Stimulated activated CD4-positive, alpha-beta T cell treated with anti-CD3 and anti-CD28 coated beads, TNF-alpha, amount 100 ng/mL, for 48 hours (primary cell): Measurements from ENCODE around the gene HEXIM2.

Experiments
- DNase-seq, 3 donors: peaks; one replicate each; pipeline ENCODE4 v3.0.0-alpha.2; 2020; ENCODE audit warnings: low read depth in 3 of 3

HEXIM2 gene

GRCh38 chr17:45127548-45128300 is 34.0 kb upstream of the HEXIM2 start:
- no peak for DNase-seq

- DNase-seq = no peak
Observed at GRCh38 chr17:45128331-45128730, 33.3 kb upstream of the HEXIM2 start.

- DNase-seq = no peak
Observed at GRCh38 chr17:45128989-45129388, 32.7 kb upstream of the HEXIM2 start.

- no peak for DNase-seq
Observed at GRCh38 chr17:45129426-45129939, 32.2 kb upstream of the HEXIM2 start.

GRCh38 chr17:45129940-45130680 is 31.6 kb upstream of the HEXIM2 start:
- DNase-seq = no peak

- DNase-seq = no peak
Observed at GRCh38 chr17:45130681-45131615, 30.7 kb upstream of the HEXIM2 start.

- peak in 2 of 3 donors; percentile 45 to 47 for DNase-seq
Observed at GRCh38 chr17:45131616-45132319, 29.9 kb upstream of the HEXIM2 start.

GRCh38 chr17:45132320-45132571 is 29.4 kb upstream of the HEXIM2 start, which contains the start of gene PLCD3:
Gene PLCD3, minus strand, starts transcription at chr17:45132515. Its CDS starts 105 bp downstream, at chr17:45132410.
- no peak for DNase-seq

- peak in 2 of 3 donors; percentile 46 to 78 for DNase-seq
Observed at GRCh38 chr17:45132572-45133463, 28.9 kb upstream of the HEXIM2 start.

- peak; percentile 93 to 97 (median 95) for DNase-seq
Observed at GRCh38 chr17:45135192-45135977, 26.3 kb upstream of the HEXIM2 start, which contains the start of gene ACBD4. Gene ACBD4, plus strand, starts transcription at chr17:45135687. Its CDS starts 458 bp downstream, at chr17:45136145.

GRCh38 chr17:45135978-45136791 is 25.5 kb upstream of the HEXIM2 start:
- DNase-seq = no peak

- no peak for DNase-seq
Observed at GRCh38 chr17:45136846-45137560, 24.7 kb upstream of the HEXIM2 start.

- DNase-seq = no peak
Observed at GRCh38 chr17:45137561-45138305, 23.9 kb upstream of the HEXIM2 start.

GRCh38 chr17:45138911-45139532 is 22.7 kb upstream of the HEXIM2 start:
- DNase-seq = no peak

- no peak for DNase-seq
Observed at GRCh38 chr17:45139533-45139920, 22.1 kb upstream of the HEXIM2 start.

GRCh38 chr17:45143094-45143670 is 18.5 kb upstream of the HEXIM2 start:
- DNase-seq = no peak
